ENCODE results near the gene LAG3.

The LAG3 gene

DNA sequence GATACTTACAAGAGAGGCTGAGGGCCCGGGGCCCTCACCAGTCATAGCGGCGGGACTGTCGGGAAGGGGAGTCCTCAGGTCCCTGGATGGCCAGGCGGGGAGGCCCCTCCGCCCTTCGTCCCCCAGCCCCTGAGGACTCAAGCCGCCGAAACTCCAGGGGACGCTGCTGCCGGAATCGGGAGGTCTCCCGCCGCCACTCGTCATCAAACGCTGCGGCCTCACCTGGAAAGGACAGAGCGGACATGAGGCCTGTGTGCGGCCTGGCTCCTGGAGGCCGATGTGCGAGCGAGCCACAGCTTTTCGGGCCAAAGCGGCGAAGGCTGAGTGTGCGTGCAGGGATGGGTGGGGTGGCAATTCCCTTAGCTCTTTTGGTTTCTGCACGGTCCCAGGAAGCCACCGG, 23.6 kb upstream of the LAG3 start:
- no peak overlapping the region for H3K27ac ChIP-seq
- no peak for TF ChIP-seq ZFX (IDR thresholded peaks at IDR 0.05)
- TF ChIP-seq, protein P1, sequence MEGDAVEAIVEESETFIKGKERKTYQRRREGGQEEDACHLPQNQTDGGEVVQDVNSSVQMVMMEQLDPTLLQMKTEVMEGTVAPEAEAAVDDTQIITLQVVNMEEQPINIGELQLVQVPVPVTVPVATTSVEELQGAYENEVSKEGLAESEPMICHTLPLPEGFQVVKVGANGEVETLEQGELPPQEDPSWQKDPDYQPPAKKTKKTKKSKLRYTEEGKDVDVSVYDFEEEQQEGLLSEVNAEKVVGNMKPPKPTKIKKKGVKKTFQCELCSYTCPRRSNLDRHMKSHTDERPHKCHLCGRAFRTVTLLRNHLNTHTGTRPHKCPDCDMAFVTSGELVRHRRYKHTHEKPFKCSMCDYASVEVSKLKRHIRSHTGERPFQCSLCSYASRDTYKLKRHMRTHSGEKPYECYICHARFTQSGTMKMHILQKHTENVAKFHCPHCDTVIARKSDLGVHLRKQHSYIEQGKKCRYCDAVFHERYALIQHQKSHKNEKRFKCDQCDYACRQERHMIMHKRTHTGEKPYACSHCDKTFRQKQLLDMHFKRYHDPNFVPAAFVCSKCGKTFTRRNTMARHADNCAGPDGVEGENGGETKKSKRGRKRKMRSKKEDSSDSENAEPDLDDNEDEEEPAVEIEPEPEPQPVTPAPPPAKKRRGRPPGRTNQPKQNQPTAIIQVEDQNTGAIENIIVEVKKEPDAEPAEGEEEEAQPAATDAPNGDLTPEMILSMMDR (conservative IDR thresholded peaks at IDR 0.05): no peak

DNA sequence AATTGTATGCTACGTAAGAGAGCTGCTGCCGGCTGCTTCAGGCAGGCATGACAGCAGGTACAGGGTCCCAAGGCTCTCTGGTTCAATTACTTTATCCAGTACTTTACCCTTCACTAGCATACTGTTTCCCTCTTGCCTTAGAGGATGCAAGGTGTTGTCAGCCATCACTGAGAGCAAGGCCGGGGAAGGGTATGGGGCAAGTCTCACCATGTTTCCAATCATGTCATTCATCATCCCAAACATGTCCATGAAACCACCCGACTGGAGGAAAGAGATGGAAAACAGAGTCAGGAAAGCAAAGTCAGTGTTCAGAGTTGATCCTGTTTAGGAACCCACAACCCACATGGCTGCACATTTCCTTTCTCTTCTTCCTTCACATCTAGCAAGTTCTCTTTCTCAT, 21.8 kb upstream of the LAG3 start:
- no peak for TF ChIP-seq ZFX (IDR thresholded peaks at IDR 0.05)
- TF ChIP-seq, protein P1 (conservative IDR thresholded peaks at IDR 0.05): no peak
- H3K27ac ChIP-seq: no peak overlapping the region

DNA sequence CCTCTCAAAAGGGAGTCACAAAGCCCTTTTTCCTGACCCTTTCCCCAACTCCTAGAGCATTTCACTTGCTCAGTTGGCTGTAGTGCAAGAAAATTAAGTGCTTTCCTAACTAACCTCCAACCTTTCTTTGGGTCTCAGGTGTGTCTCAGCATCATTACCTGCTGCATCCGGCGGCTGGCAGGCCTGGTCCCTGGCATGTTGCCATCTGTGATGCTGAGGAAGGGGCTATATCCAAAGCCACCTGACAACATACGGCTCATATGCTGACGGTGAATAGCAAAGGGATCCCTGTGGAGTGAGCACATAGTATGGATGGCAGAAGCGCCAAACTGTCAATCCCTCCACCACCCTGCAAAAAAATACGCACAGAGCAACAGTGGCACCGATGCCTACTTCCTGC, 20.6 kb upstream of the LAG3 start:
- peak overlapping the region; percentile 98 for H3K27ac ChIP-seq
- TF ChIP-seq ZFX (IDR thresholded peaks at IDR 0.05): no peak

DNA sequence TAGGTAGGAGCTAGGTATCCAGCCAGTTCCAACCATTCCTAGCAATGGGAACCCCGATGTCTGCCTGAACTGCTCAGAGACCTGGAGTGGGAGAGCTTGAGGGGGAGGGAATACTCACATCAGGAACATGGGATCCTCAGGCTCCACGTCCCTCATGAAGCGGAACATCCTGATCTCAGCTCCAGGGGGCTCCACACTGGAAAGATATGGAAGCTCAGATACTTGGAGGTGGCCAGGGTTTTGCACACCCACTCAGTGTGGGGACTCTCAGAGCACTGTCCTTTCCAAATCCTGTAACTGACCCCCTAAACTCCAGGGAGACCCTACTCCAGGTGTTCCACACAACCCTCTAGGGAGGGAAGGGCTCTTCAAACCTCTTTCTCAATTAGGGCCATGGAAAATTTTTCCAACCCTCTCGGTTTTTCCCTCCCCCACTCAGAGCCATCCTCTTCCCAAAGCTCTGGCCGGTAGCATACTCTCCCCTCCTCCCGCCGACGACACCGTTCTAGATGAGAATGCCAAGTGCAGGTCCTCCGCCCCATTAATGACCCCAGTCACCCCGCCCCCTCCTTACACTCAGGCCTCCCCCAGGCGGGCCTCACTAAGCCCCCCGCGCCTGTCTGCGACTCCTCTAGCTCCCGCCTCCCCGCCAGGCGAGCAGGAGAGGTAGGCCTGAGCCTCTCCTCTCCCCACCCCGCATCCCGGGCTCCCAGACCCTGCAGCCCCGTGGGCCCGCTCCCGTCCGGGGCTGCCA, 20.0 kb upstream of the LAG3 start:
- TF ChIP-seq, protein P1 (conservative IDR thresholded peaks at IDR 0.05): no peak
- no peak for TF ChIP-seq ZFX (IDR thresholded peaks at IDR 0.05)
- H3K27ac ChIP-seq: peak overlapping the region; percentile 98

DNA sequence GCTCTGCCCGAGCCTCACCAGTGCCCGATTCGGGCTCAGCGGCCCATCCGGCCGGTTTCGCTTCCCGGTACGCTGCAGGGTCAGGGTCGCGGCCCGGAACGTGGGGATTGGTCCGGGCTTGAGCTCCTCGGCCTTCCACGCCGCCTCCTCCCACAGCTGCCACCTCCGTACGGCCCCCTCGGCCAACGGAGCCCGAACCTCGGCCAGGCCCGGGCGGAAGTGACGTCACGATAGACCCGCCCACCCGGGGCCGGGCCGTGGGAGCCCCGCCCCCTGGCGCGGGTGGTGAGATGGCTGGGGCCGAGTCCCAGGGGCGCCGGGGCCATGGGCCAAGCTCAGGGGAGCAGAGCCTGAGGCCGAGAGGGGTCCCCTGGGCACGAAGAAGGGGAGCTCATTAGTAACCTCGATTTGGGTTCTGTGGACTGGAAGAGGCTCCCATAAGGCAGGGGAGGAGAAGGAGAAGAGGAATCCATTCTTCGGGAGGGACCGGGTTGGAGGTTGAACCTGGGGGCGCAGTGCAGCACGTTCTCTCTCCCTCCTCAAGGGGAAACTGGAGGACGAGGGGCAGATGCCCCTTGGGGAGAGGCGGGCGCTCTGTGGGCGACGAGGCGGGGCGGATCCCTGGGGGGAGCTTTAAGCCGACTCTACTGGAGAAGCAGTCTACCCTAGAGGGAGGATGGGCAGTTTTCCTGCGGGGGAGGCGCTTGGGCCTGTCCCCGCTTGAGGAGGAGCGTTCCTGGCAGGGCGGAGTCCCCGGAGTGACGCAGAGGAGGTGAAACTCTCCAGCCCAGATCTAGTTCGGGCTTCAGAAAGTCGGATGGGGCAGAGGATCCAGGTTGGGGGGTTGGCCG, 19.2 kb upstream of the LAG3 start, which contains the start of gene MLF2:
MLF2 (minus strand) TSS at position 221 of the 851 bp plus-strand sequence. CDS start 807 bp downstream, outside the sequence.
- peak within 1 kb of the TSS; percentile 98 for H3K27ac ChIP-seq
- TF ChIP-seq, protein P1 (conservative IDR thresholded peaks at IDR 0.05): no peak; the same call in 1 of the 2 replicates
- peak; percentile 96 for TF ChIP-seq ZFX (IDR thresholded peaks at IDR 0.05)

DNA sequence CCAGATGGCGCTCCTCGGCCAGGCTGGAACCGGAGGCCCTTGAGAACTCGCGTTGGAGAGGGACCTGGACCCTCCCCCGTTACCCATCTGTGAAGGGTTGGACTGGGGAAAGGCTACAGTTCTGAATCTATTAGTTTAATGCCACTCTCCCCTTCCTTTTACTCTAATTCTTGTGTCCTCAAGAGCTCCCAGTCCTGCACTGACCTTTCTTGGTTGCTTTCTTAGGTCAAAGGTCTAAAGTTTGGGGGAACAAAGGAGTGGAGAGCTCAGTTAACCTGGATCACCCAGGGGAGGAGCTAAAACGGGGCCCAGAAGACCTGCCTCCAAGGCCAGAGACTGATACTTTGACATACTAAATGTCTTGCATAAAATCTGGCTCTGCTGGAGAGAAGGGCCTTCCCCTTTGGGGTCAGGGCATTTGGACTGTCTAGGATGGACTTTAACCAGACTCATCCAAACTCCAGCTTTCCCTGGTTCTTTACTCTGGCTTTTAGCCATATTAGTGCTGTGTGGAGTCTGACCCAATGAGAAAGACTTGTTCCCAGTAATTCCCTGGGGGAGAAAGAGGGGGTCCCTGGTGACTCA, 18.5 kb upstream of the LAG3 start:
- H3K27ac ChIP-seq: peak overlapping the region; percentile 98
- TF ChIP-seq, protein P1 (conservative IDR thresholded peaks at IDR 0.05): peak; percentile 98; the same call in 1 of the 2 replicates
- TF ChIP-seq ZFX (IDR thresholded peaks at IDR 0.05): no peak

DNA sequence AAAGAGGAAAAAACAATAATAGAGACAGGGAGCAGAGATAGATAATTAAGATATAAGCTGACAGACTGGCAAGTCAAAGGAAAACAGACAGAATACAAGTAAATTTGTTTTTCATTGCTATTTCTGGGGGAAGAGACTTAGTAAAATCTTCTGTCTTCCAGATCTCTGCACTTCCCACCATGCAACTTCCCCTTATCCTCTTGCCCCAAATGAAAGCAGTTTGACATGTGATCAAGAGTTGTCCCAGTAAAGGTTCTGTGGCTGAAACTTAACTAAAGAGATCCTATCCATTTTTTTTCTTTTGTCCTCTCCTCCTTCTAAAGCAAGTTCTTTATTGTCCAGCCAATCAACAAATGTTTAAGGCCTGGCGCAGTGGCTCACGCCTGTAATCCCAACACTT, 17.9 kb upstream of the LAG3 start:
- no peak for TF ChIP-seq ZFX (IDR thresholded peaks at IDR 0.05)
- TF ChIP-seq, protein P1 (conservative IDR thresholded peaks at IDR 0.05): no peak
- H3K27ac ChIP-seq: no peak overlapping the region
